NK-92 treated with Interleukin-12 subunit alpha and Interleukin-12 subunit beta, amount 100 ng/mL, for 24 hours (cell line): ENCODE results near the gene GCNT1.
"Not testable (repeated sequence)": the region's sequence is repeated elsewhere in the genome, so short reads cannot be mapped to it uniquely, and the experiment has no call there.

Experiments
- DNase-seq: peaks from one replicate; lab custom pipeline; 2025; lab: John Stamatoyannopoulos, UW

Gene GCNT1

DNA sequence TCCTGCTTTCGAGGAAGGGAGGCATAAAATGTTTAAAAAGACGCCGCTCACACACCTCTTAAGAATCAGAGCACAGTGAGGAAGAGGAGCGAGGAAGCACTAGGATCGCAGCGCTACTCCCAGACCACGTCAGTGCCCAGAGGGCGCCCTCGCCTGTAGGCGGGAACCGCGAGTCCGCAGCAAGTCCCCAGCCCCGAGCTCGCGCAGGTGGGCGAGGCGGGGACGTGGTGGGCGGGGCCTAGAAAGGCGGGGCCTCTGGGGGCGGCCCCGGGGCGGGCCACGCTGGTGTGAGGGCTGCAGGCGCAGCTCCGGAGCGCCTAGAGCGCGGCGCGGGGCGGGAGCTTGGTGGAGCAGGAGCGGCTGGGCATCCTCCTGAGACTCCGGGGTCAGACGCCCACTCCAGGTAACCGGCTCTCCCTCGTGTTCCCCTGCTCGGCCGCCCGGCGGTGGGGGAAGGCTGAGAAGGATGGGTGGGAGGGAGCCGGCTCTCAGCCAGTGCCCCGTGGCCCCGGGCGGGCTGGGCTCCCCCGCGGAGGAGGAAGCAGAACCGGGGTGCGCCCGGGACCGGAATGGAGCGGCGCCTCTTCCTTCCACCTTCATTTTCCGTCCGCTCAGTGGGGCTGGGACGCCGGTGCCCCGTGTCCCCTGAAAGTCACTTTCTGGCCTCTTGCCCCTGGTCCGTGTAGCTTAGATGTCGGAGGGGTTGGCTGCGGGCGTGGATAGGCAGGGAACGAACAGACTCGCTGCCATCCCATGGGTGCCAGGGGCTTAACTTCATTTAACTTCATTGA lies at the start of gene GCNT1:
GCNT1 (plus strand) TSS at position 280 of the 791 bp plus-strand sequence. CDS start 43,200 bp downstream, outside the sequence.
- peak; percentile 87 for DNase-seq

DNA sequence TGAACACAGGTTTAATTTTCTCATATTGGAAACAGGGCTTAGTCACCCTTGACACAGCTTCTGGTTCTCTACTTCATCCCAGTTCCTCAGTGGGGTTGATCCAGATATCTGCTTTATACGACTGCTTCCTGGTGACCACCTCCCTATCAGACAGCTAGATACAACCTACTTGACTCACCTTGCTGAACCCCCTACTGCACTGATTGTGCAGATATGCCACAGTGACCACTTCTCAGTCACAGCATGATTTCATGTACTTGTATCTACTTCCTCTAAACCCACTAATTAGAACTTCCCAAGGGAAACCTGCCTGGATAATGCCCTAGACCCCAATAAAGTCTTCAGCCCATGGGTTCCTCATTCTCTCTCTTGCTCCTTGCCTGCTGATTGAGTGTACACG lies 46.3 kb upstream of the GCNT1 start:
- no peak for DNase-seq

DNA sequence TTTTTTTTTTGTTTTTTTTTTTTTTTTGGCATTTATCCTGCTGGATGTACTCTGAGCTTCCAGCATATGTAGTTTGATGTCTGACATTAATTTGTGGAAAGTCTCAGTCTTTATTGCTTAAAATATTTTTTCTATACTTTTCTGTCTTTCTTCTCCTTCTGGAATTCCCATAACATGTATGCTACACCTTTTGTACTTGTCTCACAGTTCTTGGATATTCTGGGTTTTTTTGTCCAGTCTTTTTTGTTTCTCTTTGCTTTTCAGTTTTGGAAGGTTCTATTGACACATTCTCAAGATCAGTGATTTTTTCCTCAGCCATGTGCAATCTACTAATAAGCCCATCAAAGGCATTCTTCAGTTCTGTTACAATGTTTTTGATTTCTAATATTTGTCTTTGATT lies 45.3 kb upstream of the GCNT1 start:
- DNase-seq, result no peak

DNA sequence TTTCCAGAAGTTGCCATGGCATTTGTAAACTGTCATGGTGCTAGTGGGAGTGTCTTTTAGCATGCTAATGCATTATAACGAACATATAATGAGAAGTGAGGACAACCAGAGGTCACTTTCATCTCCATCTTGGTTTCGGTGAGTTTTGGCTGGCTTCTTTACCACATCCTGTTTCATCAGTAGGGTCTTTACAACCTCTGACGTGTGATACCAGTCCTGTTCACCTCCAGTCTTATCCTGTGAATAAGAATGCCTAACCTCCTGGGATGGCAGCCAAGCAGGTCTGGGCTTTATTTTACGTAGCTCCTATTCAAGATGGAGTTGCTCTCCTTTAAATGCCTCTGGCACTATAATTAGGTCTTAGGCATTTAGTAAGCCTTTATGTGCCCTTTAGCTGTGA lies 44.3 kb upstream of the GCNT1 start:
- no peak for DNase-seq

DNA sequence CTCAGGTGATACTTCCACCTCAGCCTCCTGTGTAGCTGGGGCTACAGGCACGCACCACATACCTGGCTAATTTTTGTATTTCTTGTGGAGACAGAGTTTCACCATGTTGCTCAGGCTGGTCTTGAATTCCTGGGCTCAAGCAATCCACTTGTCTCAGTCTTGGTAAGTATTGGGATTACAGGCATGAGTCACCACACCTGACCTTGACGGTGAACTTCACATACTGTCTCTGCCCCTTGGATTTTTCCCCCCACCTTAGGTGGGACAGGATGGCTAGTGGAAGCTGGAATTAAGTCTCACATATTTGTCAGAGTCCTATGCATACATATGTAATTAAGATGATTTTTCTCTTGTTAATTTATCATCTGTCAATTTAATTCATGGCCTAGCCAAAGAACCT lies 43.8 kb upstream of the GCNT1 start:
- no peak for DNase-seq

DNA sequence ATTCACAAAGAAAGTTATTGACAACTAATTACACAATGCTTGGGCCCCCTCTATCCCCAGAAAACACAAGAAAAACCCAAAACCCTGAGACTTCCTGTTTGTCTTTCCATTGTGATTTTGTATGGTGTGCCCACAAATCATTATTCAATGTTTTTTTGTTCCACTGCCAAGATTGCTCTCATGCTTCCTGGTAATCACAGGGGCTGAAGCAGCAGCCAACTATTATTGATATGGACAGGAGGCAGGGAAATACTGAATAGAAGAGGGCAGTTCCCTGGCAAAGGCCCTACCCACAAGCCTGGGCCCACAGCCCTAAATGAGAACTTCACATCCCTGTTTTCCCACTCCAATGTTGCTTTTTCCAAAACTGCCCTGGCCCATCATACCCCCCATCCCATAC lies 43.3 kb upstream of the GCNT1 start:
- DNase-seq, result no peak

DNA sequence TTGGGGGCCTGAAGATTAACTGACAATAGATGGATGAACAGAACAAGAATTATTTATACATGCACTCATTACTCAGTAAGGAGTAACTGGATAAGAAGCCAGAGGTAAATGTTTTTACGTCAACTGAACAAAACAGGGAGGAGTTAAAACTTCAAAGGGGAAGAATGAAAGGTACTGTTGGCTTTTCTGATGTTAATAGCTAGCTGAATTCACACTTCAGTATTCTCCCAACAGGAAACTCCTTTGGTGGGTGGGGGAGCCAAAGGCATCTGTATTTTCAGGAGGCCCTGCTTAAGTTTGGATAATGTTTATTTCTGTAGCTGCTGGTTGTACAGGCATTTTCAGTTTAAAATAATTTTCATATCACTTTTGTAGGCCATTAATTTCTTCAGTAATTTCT lies 41.6 kb upstream of the GCNT1 start:
- no peak for DNase-seq

DNA sequence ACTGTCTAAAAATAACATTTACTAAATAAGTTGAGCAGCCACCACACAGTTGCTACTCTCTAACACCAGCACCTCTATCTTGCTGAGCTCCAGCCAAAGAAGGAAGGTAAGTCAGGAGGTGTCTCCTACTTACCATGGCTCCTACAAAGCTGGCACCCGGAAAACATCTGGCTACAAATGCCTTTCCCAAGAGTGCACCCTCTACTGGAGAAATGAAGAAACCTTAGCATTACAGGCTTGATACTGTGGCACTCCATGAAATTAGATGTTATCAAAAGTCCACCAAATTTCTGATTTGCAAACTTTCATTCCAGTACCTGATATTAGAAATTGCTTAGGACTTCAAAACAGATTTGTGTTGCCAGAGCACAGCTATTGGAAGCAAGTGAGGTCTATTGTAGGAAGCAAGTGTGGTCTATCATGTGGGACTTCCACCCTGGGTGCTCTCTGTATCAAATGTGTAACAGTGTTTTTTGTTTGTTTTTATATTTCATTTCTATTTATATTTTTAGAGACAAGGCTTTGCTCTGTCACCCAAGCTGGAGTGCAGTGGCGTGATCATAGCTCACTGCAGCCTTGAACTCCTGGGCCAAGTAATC lies 39.1 kb upstream of the GCNT1 start:
- no peak for DNase-seq

DNA sequence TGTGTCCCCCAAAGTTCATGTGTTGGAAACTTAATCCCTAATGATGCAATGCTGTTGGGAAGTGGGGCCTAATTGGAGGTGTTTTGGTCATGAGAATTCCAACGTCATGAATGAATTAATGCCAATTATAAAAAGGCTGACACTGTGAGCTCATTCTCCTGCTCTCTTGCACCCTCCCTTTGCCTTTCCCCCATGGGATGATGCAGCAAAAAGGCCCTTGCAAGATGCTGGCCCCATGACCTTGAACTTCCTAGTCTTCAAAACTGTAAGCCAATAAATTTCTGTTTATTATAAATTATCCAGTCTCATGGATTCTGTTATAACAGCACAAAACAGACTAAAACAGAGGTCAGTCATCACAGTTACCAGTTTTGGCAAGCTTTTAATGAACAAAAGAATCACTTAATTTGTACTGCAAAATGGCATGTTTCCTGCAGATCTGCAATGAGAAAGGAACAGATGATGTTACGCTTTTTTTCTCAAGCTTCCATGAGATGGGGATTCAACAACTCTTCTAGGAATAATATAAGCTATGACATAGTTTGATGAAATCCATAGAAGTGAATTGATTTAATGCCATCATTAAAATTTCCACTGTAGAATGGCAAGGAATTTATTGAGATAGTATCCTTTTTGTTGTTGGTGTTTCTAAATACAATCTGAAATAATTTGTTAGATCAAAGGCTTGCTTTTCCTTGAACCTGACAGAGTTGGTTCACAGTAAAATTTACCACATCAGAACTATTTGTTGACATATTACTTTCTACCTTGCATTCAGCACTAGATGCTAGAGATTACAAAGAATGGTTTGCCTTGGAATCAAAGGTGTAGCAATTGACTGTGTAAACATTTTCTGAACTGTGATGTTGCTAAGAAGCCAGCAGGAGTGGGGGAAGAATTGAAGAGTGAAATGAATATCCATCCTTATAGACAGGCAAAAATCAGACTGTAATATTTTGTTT lies 35.5 kb upstream of the GCNT1 start:
- DNase-seq, result no peak

DNA sequence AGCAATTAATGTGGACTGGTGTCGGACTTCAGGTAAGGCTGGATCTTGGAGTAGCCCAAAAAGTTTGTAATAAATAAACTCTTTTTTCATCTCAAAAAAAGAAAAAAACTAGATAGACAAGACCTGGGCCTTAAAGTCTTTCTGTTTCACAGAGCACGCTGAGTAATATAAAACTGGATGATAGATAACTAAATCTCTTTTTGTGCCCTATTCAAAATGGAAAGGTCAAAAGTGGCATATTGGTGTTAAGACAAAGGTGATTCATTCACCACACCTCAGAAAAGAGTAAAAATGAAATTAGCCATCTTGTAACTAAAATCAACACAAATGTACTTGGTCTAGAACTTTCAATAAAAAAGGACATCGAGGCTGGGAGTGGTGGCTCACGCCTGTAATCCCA lies 34.5 kb upstream of the GCNT1 start:
- no peak for DNase-seq

DNA sequence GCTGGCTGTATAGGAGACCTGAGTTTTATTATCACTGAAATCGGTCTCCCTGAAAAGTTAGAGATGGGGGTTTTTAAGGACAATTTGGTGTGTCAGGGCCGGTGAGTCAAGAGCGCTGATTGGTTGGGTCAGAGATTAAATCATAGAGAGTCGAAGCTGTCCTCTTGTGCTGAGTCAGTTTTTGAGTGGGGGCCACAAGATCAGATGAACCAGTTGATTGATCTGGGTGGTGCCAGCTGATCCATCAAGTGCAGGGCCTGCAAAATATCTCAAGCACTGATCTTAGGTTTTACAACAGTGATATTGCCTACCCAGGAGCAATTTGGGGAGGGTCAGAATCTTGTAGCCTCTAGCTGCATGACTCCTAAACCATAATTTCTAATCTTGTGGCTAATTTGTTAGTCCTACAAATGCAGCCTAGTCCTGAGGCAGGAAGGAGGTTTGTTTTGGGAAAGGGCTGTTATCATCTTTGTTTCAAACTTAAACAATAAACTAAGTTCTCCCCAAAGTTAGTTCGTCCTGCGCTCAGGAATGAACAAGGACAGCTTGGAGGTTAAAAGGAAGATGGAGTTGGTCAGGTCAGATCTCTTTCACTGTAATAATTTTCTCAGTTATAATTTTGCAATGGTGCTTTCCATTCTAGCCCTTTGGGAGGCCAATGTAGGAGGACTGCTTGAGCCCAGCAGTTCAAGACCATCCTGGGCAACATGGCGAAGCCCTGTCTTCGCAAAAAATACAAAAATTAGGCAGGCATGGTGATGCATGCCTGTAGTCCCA lies 33.1 kb upstream of the GCNT1 start:
- DNase-seq, result no peak

DNA sequence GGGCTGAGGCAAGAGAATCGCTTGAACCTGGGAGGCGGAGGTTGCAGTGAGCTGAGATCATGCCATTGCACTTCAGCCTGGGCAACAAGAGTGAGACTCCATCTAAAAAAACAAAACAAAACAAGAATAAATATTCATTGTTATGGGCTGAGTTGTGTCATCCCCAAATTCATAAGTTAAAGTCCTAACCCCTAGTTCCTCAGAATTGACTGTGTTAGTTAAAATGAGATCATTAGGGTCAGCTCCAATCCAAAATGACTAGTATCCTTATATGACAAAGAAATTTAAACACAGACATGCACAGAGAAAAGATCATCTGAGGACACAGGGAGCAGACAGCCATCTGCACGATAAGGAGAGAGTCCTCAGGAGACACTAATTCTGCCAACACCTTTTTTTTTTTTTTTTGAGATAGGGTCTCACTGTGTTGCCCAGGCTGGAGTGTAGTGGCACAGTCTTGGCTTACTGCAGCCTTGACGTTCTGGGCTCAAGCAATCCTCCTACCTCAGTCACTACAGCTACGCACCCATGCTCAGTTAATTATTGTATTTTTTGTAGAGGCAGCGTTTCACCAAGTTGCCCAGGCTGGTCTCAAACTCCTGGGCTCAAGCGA lies 32.1 kb upstream of the GCNT1 start:
- DNase-seq, result no peak

DNA sequence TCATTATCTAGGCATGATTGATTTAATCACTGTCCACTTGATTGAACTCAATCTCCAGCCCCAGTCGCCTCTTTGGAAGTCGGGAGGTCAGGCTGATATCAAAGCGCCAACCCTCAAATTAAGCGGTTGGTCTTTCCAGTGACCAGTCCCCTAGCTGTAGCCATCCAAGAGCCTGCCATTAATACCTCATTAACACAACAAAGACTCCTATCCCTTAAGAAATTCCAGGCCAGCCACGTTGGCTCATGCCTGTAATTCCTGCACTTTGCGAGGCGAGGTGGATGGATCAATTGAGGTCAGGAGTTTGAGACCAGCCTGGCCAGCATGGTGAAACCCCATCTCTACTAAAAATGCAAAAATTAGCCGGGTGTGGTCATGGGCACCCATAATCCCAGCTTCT lies 27.4 kb upstream of the GCNT1 start:
- DNase-seq, result no peak

DNA sequence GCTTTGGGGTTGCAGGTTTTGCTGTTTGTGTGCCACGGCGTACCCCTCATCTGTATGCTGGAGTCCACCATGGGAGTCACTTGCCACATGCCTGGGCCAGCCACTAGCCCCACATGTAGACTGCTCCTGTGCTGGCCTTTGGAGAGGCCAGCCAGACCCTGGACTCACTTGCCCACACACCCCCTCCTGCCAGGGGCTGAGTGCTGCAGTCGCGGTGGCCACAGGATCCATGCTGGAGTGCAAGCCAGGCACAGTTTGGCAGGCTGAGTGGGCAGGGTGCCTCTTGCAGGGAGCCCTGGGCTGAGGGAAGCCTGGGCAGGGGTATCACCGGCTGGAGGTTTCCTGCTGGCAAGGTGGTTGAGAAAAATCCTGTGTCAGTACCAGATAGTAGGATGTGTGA lies 25.6 kb upstream of the GCNT1 start:
- no peak for DNase-seq

DNA sequence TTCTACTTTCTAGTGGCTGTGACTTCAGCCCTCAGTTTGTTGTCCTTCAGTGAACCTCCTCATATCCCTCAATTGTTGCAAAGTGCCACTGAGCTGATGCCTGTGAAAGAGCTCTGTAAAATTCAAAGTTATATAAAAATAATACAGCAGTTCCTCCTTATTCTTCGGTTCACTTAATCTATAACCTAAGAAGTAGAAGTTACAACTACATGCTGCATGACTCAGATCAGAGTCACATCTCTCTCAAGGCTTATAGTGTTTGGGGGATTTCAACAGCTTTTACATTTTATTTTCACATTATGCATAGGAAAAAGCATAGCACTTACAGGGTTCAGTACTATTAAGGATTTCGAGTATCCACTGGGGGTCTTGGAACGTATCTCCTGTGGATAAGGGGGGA lies 25.1 kb upstream of the GCNT1 start:
- DNase-seq, result no peak

DNA sequence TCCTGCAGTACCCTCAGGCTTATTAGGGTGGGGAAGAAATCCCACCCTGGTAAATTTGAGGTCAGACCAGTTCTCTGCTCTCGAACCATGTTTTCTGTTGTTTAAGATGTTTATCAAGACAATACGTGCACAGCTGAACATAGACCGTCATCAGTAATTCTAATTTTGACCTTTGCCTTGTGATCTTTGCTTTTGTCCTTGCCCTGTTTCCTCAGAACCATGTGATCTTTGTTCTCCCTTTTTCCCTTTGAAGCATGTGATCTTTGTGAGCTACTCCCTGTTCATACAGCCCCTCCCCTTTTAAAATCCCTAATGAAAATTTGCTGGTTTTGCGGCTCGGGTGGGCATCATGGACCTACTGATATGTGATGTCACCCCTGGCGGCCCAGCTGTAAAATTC lies 24.1 kb upstream of the GCNT1 start:
- not testable (repeated sequence) for DNase-seq

DNA sequence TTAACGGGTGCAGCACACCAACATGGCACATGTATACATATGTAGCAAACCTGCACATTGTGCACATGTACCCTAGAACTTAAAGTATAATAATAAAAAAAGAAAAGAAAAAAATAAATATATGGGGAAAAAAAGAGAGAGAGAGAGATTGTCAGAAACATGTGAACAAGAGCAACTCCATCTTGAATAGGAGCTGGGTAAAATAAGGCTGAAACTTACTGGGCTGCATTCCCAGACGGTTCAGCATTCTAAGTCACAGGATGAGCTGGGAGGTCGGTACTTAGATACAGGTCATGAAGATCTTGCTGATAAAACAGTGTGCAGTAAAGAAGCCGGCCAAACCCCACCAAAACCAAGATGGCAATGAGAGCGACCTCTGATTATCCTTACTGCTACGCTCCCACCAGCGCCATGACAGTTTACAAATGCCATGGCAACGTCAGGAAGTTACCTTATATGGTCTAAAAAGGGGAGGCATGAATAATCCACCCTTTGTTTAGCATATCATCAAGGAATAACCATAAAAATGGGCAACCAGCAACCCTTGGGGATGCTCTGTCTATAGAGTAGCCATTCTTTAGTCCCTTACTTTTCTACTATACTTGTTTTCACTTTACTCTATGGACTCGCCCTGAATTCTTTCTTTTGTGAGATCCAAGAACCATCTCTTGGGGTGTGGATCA lies 21.8 kb upstream of the GCNT1 start:
- DNase-seq, result not testable (repeated sequence)

DNA sequence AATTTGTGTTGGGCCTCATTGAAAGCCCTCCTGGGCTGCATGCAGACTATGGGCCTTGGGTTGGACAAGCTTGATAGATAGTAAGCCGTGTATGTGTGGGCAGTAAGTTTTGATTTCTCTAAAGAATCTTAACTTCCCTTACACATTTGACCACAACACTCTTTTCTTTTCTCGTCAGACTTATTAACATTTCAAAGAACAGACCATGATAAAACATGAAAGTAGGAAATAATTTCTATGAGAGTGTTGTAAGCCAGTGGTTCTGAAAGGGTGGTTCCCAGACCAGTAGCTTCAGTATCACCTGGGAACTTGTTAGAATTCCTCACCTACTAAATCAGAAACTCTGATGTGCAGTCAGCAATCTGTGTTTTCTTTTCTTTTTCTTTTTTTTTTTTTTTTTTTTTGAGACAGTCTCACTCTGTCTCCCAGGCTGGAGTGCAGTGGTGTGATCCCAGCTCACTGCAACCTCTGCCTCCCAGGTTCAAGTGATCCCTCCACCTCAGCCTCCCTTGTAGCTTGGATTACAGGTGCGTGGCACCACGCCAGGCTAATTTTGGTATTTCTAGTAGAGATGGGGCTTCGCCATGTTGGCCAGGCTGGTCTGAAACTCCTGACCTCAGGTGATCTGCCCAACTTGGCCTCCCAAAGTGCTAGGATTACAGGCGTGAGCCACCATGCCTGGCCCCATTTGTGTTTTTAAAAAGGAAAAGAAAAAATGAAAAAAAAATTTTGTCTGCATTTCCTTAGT lies 20.0 kb upstream of the GCNT1 start:
- DNase-seq, result no peak

DNA sequence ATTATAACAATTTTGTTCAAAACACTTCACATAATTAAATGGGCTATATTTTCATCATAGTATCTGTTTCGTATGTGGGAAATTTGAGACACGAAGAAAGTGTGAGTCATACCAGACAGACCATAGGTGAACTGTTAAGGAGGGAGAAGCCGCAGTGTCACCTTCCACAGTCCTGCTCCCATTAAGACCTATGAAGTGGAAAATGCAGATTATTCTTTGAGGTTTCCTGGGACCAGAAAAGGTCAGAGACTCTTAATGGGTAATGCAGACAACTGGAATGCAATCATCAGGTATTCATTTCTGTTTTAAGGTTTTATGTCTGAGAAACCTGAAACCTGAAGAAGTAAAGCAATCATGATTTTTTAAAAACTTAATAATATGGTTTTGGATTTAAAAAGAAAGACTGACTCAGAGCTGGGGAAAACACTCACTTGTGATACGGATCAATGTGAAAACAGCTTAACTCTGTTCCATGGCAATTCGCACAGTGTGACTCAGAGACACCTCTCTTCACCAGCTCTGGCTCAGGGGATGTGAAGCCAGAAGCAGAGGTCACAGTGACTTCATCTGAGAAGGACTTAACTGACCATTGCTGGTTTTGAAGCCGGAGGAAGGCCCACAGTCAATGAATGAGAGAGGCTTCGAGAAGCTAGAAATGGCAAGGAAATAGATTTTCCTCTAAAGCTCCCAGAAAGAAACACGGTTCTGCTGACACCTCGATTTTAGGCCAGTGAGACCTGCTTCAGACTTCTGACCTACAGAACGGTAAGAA lies 17.2 kb upstream of the GCNT1 start:
- DNase-seq, result peak; percentile 24
